HG02571 (cell line): ENCODE results near the gene KLHL7.
"Not testable (repeated sequence)": the region's sequence is repeated elsewhere in the genome, so short reads cannot be mapped to it uniquely, and the experiment has no call there.

ENCODE experiments used
- ATAC-seq: cut with Tn5 transposase; IDR thresholded peaks from one replicate; pipeline ENCODE4 v1.9.1; 2021; ENCODE audit warnings: mild to moderate bottlenecking, moderate library complexity; ENCODE audit not compliant: unreplicated experiment

The KLHL7 gene

DNA sequence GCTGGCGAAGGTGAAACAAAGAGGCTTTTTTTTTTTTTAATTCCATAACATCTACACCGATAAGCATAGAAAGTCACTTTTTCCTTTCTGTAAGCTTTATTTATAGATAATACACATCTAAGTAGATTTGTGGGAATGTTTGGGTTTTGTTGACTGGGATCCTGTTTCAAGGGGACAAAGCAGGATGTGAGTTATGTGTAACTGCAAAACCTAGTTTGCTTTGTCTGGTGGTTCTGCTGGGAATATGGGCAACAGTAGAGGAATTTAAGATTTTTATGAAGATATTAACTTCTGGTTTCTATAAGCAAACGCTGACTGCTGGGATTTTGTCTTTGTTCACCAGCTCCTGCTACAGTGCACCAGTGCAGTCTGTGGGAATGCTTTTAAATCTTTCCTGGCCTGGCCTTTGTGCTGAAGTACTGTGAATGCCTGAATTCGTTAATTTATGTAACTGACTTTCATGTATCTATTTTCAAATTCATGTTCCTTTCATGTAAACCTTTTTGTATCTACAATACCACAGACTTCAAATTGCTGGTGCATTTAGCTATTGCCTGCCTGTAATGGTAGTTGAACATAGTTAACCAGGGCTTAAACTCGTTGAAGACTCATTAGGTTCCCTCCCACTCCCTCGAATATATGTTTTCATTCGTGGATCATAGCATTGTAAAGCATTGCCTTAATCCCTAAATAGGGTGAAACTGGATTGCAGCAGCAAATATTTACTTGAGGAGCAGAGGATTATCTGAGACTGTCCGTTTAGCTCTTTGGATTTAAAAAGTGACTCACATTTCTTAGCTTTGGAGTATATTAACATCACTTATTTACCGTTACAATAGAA lies 1.5 kb downstream of the KLHL7 start:
- no peak for ATAC-seq

DNA sequence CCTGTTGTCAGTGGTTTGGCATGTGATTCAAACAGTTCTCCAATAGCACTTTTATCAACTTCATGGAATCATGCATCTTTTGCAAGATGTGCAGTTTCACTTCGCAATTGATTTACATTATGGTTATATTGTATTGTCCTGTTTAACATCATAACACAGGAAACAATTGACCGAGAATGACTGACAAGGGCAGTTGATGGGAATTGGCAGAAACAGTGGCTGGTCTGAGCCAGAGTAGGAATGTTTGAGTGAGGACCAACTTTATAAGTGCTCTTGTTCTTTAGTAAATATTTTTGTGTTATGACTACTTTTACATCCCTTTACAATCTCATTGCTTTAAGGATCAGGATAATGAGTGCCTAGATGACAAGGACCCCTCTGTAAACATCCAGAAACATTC lies 2.2 kb downstream of the KLHL7 start:
- no peak for ATAC-seq

DNA sequence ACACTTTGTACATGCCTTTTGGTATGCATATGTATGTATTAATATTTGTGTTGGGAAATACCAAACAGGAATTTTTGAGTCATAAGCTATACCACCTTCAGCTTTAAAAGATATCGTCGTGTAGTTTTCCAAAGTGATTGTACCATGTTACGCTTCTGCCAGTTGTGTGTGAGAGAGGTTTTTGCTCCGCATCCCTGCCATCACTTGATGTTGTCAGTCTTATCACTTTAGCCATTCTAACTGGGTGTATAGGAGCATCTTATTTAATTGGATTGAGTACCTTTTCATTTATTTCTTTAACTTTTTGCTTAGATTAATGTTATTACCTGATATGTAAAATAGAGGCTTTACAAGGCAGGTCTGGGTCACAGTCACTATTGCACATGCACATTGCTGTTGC lies 3.4 kb downstream of the KLHL7 start:
- no peak for ATAC-seq

GRCh38 chr7:23109470-23109869 lies 3.9 kb downstream of the KLHL7 start:
- no peak for ATAC-seq

GRCh38 chr7:23114896-23115295 lies 9.3 kb downstream of the KLHL7 start:
- ATAC-seq, result no peak

- ATAC-seq, result no peak
Measured at GRCh38 chr7:23115991-23116390, 10.4 kb downstream of the KLHL7 start.

GRCh38 chr7:23117841-23118240 lies 12.3 kb downstream of the KLHL7 start:
- ATAC-seq, result no peak

GRCh38 chr7:23120106-23120505 lies 14.5 kb downstream of the KLHL7 start:
- no peak for ATAC-seq

DNA sequence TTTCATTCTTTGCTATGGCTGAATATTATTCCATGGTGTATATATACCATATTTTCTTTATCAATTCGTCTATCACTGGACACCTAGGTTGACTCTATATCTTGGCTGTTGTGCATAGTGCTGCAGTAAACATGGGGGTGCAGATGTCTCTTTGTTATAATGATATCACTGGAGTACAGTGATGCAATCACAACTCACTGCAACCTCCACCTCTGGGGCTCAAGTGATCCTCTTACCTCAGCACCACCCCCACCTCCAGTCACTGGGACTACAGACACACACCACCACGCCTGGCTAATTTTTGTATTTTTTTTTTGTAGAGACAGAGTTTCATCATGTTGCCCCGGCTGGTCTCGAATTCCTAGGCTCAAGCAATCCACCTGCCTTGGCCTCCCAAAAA lies 15.6 kb downstream of the KLHL7 start:
- ATAC-seq, result no peak

GRCh38 chr7:23123007-23123406 lies 17.4 kb downstream of the KLHL7 start:
- no peak for ATAC-seq

- ATAC-seq, result no peak
Measured at GRCh38 chr7:23123465-23123864, 17.9 kb downstream of the KLHL7 start.

DNA sequence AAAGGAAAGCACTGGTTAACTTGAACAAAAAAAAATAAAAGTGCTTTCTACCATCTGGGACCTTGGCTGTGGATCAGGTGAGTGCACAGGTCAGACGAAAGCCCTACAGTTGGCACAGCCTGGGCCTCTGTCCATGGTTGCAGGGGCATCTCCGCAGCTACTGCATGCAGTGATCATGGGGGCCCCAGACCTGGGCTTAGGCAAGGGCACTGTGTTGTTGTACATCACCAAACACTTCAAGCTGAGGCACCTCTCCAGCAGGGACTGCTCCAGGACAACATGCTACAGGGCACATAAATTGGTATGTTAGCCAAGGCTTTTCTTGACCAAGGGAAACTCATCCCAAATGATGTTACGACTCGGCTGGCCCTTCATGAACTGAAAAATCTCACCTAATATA lies 23.5 kb downstream of the KLHL7 start:
- no peak for ATAC-seq

DNA sequence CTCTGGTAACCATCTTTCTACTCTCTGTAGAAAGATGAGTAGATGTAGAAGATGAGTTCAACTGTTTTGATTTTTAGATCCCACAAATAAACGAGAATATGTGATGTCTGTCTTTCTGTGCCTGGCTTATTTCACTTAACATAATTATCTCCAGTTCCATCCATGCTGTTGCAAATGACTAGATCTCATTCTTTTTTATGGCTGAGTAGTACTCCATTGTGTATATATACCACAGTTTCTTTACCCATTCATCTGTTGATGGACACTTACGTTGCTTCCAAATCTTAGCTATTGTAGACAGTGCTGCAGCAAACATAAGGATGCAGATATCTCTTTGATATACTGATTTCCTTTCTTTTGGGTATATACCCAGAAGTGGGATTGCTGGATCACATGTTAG lies 26.2 kb downstream of the KLHL7 start:
- not testable (repeated sequence) for ATAC-seq

DNA sequence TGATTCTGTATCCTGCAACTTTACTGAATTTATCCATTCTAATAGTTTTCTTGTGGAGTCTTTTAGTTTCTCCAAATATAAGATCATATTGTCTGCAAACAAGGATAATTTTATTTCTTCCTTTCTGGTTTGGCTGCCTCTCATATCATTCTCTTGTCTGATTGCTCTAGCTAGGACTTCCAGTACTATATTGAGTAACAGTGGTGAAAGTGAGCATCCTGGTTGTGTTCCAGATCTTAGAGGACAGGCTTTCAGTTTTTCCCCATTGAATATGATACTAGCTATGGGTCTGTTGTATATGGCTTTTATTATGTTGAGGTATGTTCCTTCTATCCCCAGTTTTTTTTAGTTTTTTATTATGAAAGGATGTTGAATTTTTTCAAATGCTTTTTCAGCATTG lies 28.2 kb downstream of the KLHL7 start:
- no peak for ATAC-seq

DNA sequence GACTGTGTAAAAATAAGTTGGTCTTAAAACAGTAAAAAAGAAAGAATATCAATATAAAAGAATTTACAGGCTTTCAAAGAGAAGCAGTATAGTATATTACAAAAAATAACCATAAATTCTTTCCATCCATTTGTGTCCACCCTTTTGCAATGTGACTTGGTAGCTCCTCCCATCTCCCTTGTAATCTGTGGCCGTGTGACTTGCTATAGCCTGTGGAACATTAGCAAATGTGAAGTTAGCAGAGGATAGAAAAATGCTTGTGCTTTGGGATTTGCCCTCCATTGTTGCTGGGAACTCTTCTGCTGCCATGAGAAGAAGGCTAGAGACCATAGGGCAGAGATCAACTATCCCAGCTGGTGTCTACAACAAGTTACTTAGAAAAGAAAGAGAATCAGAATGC lies 30.2 kb downstream of the KLHL7 start:
- ATAC-seq, result no peak

DNA sequence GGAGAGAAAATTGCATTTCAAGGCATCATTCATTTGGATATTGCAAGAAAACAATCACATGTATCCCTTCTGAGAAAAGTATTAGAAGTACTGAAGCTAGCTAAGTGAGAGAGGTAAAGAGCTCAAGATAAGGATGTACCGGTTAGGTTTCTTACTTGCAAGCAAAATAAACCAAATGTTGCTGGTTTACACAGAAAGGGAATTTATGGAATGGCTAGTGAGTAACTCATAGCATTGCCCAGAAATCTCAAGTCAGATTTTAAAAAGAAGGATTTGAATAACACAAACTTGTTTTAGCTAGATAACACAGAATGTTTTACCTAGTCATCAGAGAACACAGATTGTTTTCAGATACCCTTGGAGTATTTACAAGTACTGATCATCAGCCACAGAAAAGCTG lies 30.6 kb downstream of the KLHL7 start:
- ATAC-seq, result no peak

- ATAC-seq, result no peak
Measured at GRCh38 chr7:23157679-23158078, 52.1 kb downstream of the KLHL7 start.

GRCh38 chr7:23158546-23158945 lies 53.0 kb downstream of the KLHL7 start:
- ATAC-seq, result no peak

DNA sequence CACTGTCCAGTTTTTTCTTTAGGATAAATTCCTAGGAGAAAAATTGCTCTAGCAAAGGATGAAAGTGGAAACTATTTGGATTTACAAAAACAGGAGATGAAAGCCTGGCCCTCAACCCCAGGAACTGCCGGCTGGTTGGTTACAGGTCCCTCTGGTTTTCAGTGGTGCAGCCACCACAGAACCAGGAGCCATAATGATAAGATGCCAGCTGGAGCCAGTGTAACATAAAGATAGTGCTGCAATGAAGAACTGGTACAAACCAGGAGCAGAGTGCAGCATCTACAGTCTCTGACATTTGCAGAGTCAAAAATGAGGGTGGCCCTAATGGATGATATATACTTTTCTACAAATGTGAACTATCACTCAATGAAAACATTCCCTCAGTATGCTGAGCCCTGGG lies 55.9 kb downstream of the KLHL7 start:
- ATAC-seq, result no peak

- no peak for ATAC-seq
Measured at GRCh38 chr7:23164846-23165245, 59.3 kb downstream of the KLHL7 start.

DNA sequence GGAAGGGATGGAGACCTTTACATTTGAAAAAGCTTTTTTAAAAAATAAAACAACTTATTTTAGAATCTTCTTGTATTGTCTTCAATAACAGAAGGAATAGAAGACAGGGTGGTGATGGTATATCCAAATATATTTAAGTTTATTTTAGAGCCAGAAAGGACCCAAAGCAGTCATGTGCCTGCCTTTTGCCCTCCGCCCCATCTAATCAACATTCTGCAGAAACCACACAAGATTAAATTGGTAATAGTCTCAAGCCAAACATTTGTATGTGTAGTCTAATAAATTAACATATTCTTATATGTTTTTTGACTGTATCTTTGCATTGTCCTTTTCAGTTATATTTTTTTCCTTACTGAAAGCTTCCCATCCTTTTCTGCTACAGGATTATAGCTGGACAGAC lies 59.7 kb downstream of the KLHL7 start:
- ATAC-seq, result no peak

- no peak for ATAC-seq
Measured at GRCh38 chr7:23167691-23168090, 62.1 kb downstream of the KLHL7 start.
